CD4-positive, CD25-positive, alpha-beta regulatory T cell (primary cell): Measurements from ENCODE around the gene SCP2. TPM values are rescaled to one million over a fixed set of nuclear protein-coding genes. Genes with fewer than 3 reads are reported as not detected.
"Not testable (repeated sequence)": the region's sequence is repeated elsewhere in the genome, so short reads cannot be mapped to it uniquely, and the experiment has no call there.

ENCODE experiments used
- ATAC-seq, 2 donors: fragments of 150-1000 bp; cut with Tn5 transposase; one replicate each; pipeline ENCODE4 v1.10.0; 2021; ENCODE audit warnings: low read depth in 2 of 2, moderate number of reproducible peaks in 2 of 2, moderate library complexity in 1 of 2
- DNase-seq, 3 donors: peaks; one replicate each; pipeline versions ENCODE4 v3.0.0 to v3.0.0-alpha.2; 2012 to 2022; ENCODE audit warnings: mixed read lengths in 1 of 3
- H3K27ac ChIP-seq: one replicate; pipeline ENCODE4 v1.7.0; 2013; ENCODE audit warnings: mild to moderate bottlenecking, low read length; ENCODE audit not compliant: insufficient read depth, poor library complexity, severe bottlenecking
- H3K27me3 ChIP-seq: one replicate; pipeline ENCODE4 v1.7.0; 2013; ENCODE audit warnings: low read length; ENCODE audit not compliant: control insufficient read depth, insufficient read depth
- H3K36me3 ChIP-seq: one replicate; pipeline ENCODE4 v1.7.0; 2013; ENCODE audit warnings: mild to moderate bottlenecking, low read length, moderate library complexity; ENCODE audit not compliant: control insufficient read depth, insufficient read depth
- H3K4me1 ChIP-seq: 2 replicates; pipeline ENCODE4 v1.7.0; 2013; ENCODE audit warnings: mild to moderate bottlenecking, low read length; ENCODE audit not compliant: insufficient read depth, control insufficient read depth, poor library complexity, severe bottlenecking
- H3K4me3 ChIP-seq: one replicate; pipeline ENCODE4 v1.7.0; 2013; ENCODE audit warnings: low read depth, mild to moderate bottlenecking, low read length, moderate library complexity
- H3K9me3 ChIP-seq, 2 experiments: 1 replicate in 1 of 2; 2 replicates in 1 of 2; pipeline ENCODE4 v1.7.0; 2013; ENCODE audit warnings: low read length in 2 of 2, mild to moderate bottlenecking in 1 of 2, moderate library complexity in 1 of 2; ENCODE audit not compliant: control insufficient read depth in 2 of 2
- H3K27ac Mint-ChIP-seq, 3 donors: one replicate each; pipeline ENCODE4 v1.8.0; 2020 to 2022; ENCODE audit warnings: mild to moderate bottlenecking in 3 of 3, mixed read lengths in 3 of 3, moderate library complexity in 2 of 3
- H3K27me3 Mint-ChIP-seq: one replicate; pipeline ENCODE4 v1.8.0; 2022; ENCODE audit warnings: mild to moderate bottlenecking, mixed read lengths
- H3K36me3 Mint-ChIP-seq: one replicate; pipeline ENCODE4 v1.8.0; 2020; ENCODE audit warnings: mixed read lengths
- H3K4me1 Mint-ChIP-seq, 4 donors: one replicate each; pipeline ENCODE4 v1.8.0; 2020 to 2022; ENCODE audit warnings: mixed read lengths in 4 of 4, mild to moderate bottlenecking in 1 of 4
- H3K4me3 Mint-ChIP-seq, 4 donors: one replicate each; pipeline ENCODE4 v1.8.0; 2020 to 2022; ENCODE audit warnings: mild to moderate bottlenecking in 4 of 4, mixed read lengths in 4 of 4, moderate library complexity in 3 of 4
- H3K9me3 Mint-ChIP-seq, 7 donors: one replicate each; pipeline ENCODE4 v1.8.0; 2020 to 2022; ENCODE audit warnings: mixed read lengths in 7 of 7, mild to moderate bottlenecking in 3 of 7, moderate library complexity in 2 of 7
- polyA plus RNA-seq, 4 donors: library from polyadenylated mRNA; unstranded; fragments of 300-500 nt; fragmentation: Illumina TruSeq; gene quantifications; one replicate each; pipeline ENCODE4 v1.2.3, GENCODE V29; 2021
- total RNA-seq: library from RNA; stranded (reverse); gene quantifications from one replicate; pipeline ENCODE4 v1.2.3, GENCODE V29; 2022

SCP2 gene
- total and polyA plus RNA-seq, 5 donors from 2014 or later = 58.9 to 213 (median 157) TPM

- Histone ChIP-seq H3K27ac (no peak overlapping the region), H3K36me3 (no peaks in the 10 kb centered on the region), H3K4me1 (peaks cover 11% of the 10 kb centered on the region), H3K4me3 (no peak overlapping the region), H3K27me3 (no peaks in the 10 kb centered on the region), H3K9me3 (no peaks in the 10 kb centered on the region)
- Mint-ChIP-seq H3K27me3 (peaks cover 9% of the 10 kb centered on the region), H3K4me3 (peak overlapping the region in 2 of 4 donors; percentile 0 to 12), H3K36me3 (no peaks in the 10 kb centered on the region), H3K27ac (peak overlapping the region in 1 of 3 donors; percentile 60), H3K9me3 (no peaks in the 10 kb centered on the region), H3K4me1 (peaks cover 5 to 25% (median 18%) of the 10 kb centered on the region in 4 donors)
- no peak for DNase-seq
- no peak for ATAC-seq
Observed at GRCh38 chr1:52929019-52929418, 1.9 kb downstream of the SCP2 start.

GRCh38 chr1:52937433-52938182 lies 10.5 kb downstream of the SCP2 start:
- Mint-ChIP-seq H3K9me3 (no peaks in the 10 kb centered on the region), H3K4me1 (peaks cover 0 to 6% (median 2%) of the 10 kb centered on the region in 4 donors), H3K36me3 (peaks cover 7% of the 10 kb centered on the region), H3K4me3 (no peak overlapping the region), H3K27me3 (no peaks in the 10 kb centered on the region), H3K27ac (peak overlapping the region in 2 of 3 donors; percentile 5 to 60)
- H3K9me3 ChIP-seq = no peaks in the 10 kb centered on the region
- ATAC-seq (no peak), DNase-seq (no peak)
- no peaks in the 10 kb centered on the region for H3K27me3 ChIP-seq
- no peaks in the 10 kb centered on the region for H3K4me1 ChIP-seq
- no peak overlapping the region for H3K4me3 ChIP-seq
- no peak overlapping the region for H3K27ac ChIP-seq
- H3K36me3 ChIP-seq = no peaks in the 10 kb centered on the region

DNA sequence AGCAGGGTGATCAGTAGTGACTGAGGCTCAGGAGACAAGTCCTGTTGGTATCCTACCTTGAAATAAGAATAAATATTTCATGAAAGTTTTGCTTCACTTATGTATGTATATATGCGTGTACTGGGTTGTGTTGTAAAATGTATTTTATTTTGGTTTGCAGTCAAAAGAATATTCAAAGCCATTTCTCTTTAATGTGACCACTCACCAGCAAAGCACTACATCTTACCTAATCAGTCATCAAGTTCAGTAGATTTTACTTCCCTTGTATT lies 11.0 kb downstream of the SCP2 start:
- Mint-ChIP-seq H3K9me3 (no peaks in the 10 kb centered on the region), H3K4me3 (no peak overlapping the region), H3K4me1 (peaks cover 0 to 6% (median 2%) of the 10 kb centered on the region in 4 donors), H3K36me3 (peaks cover 7% of the 10 kb centered on the region), H3K27me3 (no peaks in the 10 kb centered on the region), H3K27ac (no peak overlapping the region)
- Histone ChIP-seq H3K9me3 (no peaks in the 10 kb centered on the region), H3K36me3 (no peaks in the 10 kb centered on the region), H3K27ac (no peak overlapping the region), H3K4me1 (no peaks in the 10 kb centered on the region), H3K27me3 (no peaks in the 10 kb centered on the region), H3K4me3 (no peak overlapping the region)
- DNase-seq (no peak), ATAC-seq (no peak)

DNA sequence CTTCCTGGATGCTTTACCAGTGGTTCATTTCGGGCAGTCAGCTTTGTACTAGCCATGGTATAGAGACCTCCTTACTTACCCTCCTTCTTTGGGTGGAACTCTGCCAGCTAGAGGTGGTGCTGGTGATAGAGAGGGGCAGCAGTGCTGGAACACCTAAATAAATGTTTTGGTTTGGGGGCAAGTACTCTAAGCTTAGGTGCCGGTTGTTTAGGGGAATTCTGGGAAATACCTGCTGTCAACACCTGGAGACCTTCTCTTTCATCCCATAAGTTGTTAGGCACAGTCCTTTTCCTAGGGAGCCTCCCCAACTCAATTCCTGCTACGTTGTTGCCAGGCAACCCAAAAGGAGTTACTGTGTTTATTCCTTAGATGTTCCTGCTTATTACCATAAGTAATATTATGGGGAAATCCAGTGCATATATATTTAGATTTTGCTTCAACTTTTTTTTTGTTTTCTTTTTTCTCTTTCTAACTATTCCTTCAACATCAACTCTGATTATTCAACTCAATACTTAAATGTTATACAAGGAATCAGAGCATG lies 16.9 kb downstream of the SCP2 start:
- ATAC-seq (no peak), DNase-seq (no peak)
- no peaks in the 10 kb centered on the region for H3K9me3 ChIP-seq
- H3K9me3 Mint-ChIP-seq = no peaks in the 10 kb centered on the region
- no peak overlapping the region for H3K27ac Mint-ChIP-seq
- no peaks in the 10 kb centered on the region for H3K27me3 ChIP-seq
- no peak overlapping the region for H3K4me3 ChIP-seq
- peaks cover 0 to 6% (median 2%) of the 10 kb centered on the region in 4 donors for H3K4me1 Mint-ChIP-seq
- H3K4me3 Mint-ChIP-seq = no peak overlapping the region
- peaks cover 11% of the 10 kb centered on the region for H3K36me3 Mint-ChIP-seq
- no peaks in the 10 kb centered on the region for H3K4me1 ChIP-seq
- H3K27me3 Mint-ChIP-seq = no peaks in the 10 kb centered on the region
- no peak overlapping the region for H3K27ac ChIP-seq
- H3K36me3 ChIP-seq = peaks cover 6% of the 10 kb centered on the region

DNA sequence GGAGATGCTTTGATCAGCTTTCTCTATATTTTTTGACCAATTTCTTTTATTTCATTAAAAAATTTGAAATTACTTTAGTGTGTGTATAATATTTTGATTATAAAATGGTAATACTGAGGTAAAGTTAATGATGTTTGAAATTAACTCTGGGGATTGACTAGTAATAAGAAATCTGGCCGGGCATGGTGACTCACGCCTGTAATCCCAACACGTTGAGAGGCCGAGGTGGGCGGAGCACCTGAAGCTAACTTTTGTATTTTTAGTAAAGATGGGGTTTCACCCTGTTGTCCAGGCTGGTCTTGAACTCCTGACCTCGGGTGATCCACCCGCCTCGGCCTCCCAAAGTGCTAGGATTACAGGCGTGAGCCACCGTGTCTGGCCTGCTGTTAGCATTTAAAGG lies 17.5 kb downstream of the SCP2 start:
- peaks cover 0 to 6% (median 2%) of the 10 kb centered on the region in 4 donors for H3K4me1 Mint-ChIP-seq
- no peak for ATAC-seq
- no peaks in the 10 kb centered on the region for H3K27me3 Mint-ChIP-seq
- H3K9me3 Mint-ChIP-seq = no peaks in the 10 kb centered on the region
- Histone ChIP-seq H3K27me3 (no peaks in the 10 kb centered on the region), H3K36me3 (peaks cover 8% of the 10 kb centered on the region), H3K4me1 (no peaks in the 10 kb centered on the region), H3K4me3 (no peak overlapping the region), H3K27ac (no peak overlapping the region), H3K9me3 (no peaks in the 10 kb centered on the region)
- H3K4me3 Mint-ChIP-seq = no peak overlapping the region
- peaks cover 16% of the 10 kb centered on the region for H3K36me3 Mint-ChIP-seq
- DNase-seq = no peak
- H3K27ac Mint-ChIP-seq = no peak overlapping the region

GRCh38 chr1:52947490-52947889 lies 20.4 kb downstream of the SCP2 start:
- H3K27ac Mint-ChIP-seq = no peak overlapping the region

GRCh38 chr1:52949602-52950001 lies 22.5 kb downstream of the SCP2 start:
- H3K4me3 Mint-ChIP-seq, H3K27ac ChIP-seq, H3K27ac Mint-ChIP-seq, H3K9me3 ChIP-seq, H3K4me1 ChIP-seq, H3K9me3 Mint-ChIP-seq, H3K4me3 ChIP-seq, H3K4me1 Mint-ChIP-seq, H3K27me3 Mint-ChIP-seq, DNase-seq, ATAC-seq, H3K27me3 ChIP-seq: not testable (repeated sequence)
- peaks cover 17% of the 10 kb centered on the region for H3K36me3 Mint-ChIP-seq
- H3K36me3 ChIP-seq = peaks cover 11% of the 10 kb centered on the region

More at GRCh38 chr1:52947490-52947889, 20.4 kb downstream of the SCP2 start:
- Mint-ChIP-seq H3K4me1 (peaks cover 0 to 6% (median 0%) of the 10 kb centered on the region in 4 donors), H3K27me3 (peaks cover 2% of the 10 kb centered on the region), H3K4me3 (no peak overlapping the region), H3K36me3 (peaks cover 14% of the 10 kb centered on the region), H3K9me3 (no peaks in the 10 kb centered on the region)
- ATAC-seq (no peak), DNase-seq (no peak)
- Histone ChIP-seq H3K4me3 (no peak overlapping the region), H3K9me3 (no peaks in the 10 kb centered on the region), H3K4me1 (no peaks in the 10 kb centered on the region), H3K36me3 (peaks cover 8% of the 10 kb centered on the region), H3K27me3 (no peaks in the 10 kb centered on the region), H3K27ac (no peak overlapping the region)

GRCh38 chr1:52952112-52952511 lies 25.0 kb downstream of the SCP2 start:
- Mint-ChIP-seq H3K4me3 (no peak overlapping the region), H3K36me3 (peaks cover 20% of the 10 kb centered on the region), H3K27me3 (peaks cover 4% of the 10 kb centered on the region), H3K4me1 (peaks cover 0 to 5% (median 0%) of the 10 kb centered on the region in 4 donors), H3K9me3 (no peaks in the 10 kb centered on the region), H3K27ac (no peak overlapping the region)
- Histone ChIP-seq H3K4me1 (no peaks in the 10 kb centered on the region), H3K27ac (no peak overlapping the region), H3K36me3 (peaks cover 11% of the 10 kb centered on the region), H3K4me3 (no peak overlapping the region), H3K27me3 (no peaks in the 10 kb centered on the region), H3K9me3 (no peaks in the 10 kb centered on the region)
- no peak for ATAC-seq
- DNase-seq = no peak
